ENCODE measurements around the gene ASAP3.

Gene ASAP3

GRCh38 chr1:23483321-23484252 lies at the start of gene ASAP3:
ASAP3 (minus strand) TSS chr1:23484179; CDS start chr1:23484133, 46 bp downstream.
- no peaks in the 10 kb centered on the region for H3K79me2 ChIP-seq (ENCODE audit: low read length)
- no peaks in the 10 kb centered on the region for H3K9me3 ChIP-seq (ENCODE audit: insufficient read depth, low read length)
- H2AFZ ChIP-seq (ENCODE audit: low read depth, low read length), result peak within 1 kb of the TSS; percentile 76; the same call in 1 of the 2 replicates
- H4K20me1 ChIP-seq (ENCODE audit: insufficient read depth, low read length), result no peaks in the 10 kb centered on the region
- H3K27me3 ChIP-seq (ENCODE audit: low read depth, low read length), result peaks cover 7% of the 10 kb centered on the region; the same call in 1 of the 2 replicates
- H3K4me3 ChIP-seq (ENCODE audit: low read length), result peak within 1 kb of the TSS; percentile 86
- peaks cover 10% of the 10 kb centered on the region for H3K4me1 ChIP-seq (ENCODE audit: low read length)
- TF ChIP-seq EZH2phosphoT487 (IDR thresholded peaks at IDR 0.05; ENCODE audit: low read depth) (no peak), CTCF (IDR thresholded peaks at IDR 0.05; ENCODE audit: low read depth, low read length) (no peak)
- peak within 1 kb of the TSS; percentile 16; the same call in 1 of the 2 replicates for H3K9ac ChIP-seq (ENCODE audit: low read length)
- no peak within 1 kb of the TSS for H3K27ac ChIP-seq (ENCODE audit: low read length)
- peak within 1 kb of the TSS; percentile 76 for H3K4me2 ChIP-seq (ENCODE audit: low read length)
- H3K36me3 ChIP-seq (replicated peaks; ENCODE audit: low read depth, low read length), result no peaks in the 10 kb centered on the region

- H3K27ac ChIP-seq (ENCODE audit: low read length), result no peak overlapping the region
- no peak overlapping the region for H2AFZ ChIP-seq (ENCODE audit: low read depth, low read length)
- H3K4me1 ChIP-seq (ENCODE audit: low read length), result peaks cover 49% of the 10 kb centered on the region
- H3K36me3 ChIP-seq (replicated peaks; ENCODE audit: low read depth, low read length), result no peaks in the 10 kb centered on the region
- H3K9ac ChIP-seq (ENCODE audit: low read length), result peak overlapping the region; percentile 29; the same call in 1 of the 2 replicates
- H4K20me1 ChIP-seq (ENCODE audit: insufficient read depth, low read length), result no peaks in the 10 kb centered on the region
- peak overlapping the region; percentile 69 for H3K4me2 ChIP-seq (ENCODE audit: low read length)
- H3K79me2 ChIP-seq (ENCODE audit: low read length), result peaks cover 15% of the 10 kb centered on the region
- TF ChIP-seq CTCF (IDR thresholded peaks at IDR 0.05; ENCODE audit: low read depth, low read length), result no peak
- no peak for TF ChIP-seq EZH2phosphoT487 (IDR thresholded peaks at IDR 0.05; ENCODE audit: low read depth)
- H3K4me3 ChIP-seq (ENCODE audit: low read length), result peak overlapping the region; percentile 31; the same call in 1 of the 2 replicates
- H3K27me3 ChIP-seq (ENCODE audit: low read depth, low read length), result no peaks in the 10 kb centered on the region
- H3K9me3 ChIP-seq (ENCODE audit: insufficient read depth, low read length), result no peaks in the 10 kb centered on the region
Measured at GRCh38 chr1:23533246-23534023, 49.5 kb upstream of the ASAP3 start.

GRCh38 chr1:23531562-23532094 lies 47.6 kb upstream of the ASAP3 start:
- Histone ChIP-seq H3K36me3 (replicated peaks; ENCODE audit: low read depth, low read length) (no peaks in the 10 kb centered on the region), H3K4me1 (ENCODE audit: low read length) (peaks cover 58% of the 10 kb centered on the region), H3K4me3 (ENCODE audit: low read length) (peak overlapping the region; percentile 91), H3K9me3 (ENCODE audit: insufficient read depth, low read length) (no peaks in the 10 kb centered on the region), H2AFZ (ENCODE audit: low read depth, low read length) (peak overlapping the region; percentile 77; the same call in 1 of the 2 replicates), H3K27me3 (ENCODE audit: low read depth, low read length) (no peaks in the 10 kb centered on the region), H3K79me2 (ENCODE audit: low read length) (peaks cover 20% of the 10 kb centered on the region), H4K20me1 (ENCODE audit: insufficient read depth, low read length) (peaks cover 10% of the 10 kb centered on the region; the same call in 1 of the 2 replicates), H3K4me2 (ENCODE audit: low read length) (peak overlapping the region; percentile 99), H3K9ac (ENCODE audit: low read length) (peak overlapping the region; percentile 78), H3K27ac (ENCODE audit: low read length) (no peak overlapping the region)
- no peak for TF ChIP-seq EZH2phosphoT487 (IDR thresholded peaks at IDR 0.05; ENCODE audit: low read depth)
- TF ChIP-seq CTCF (IDR thresholded peaks at IDR 0.05; ENCODE audit: low read depth, low read length), result no peak
